HEK293 (cell line): ENCODE results near the gene CASP2.
A peak's percentile ranks its signal among the peaks of the same experiment; 100 is the strongest.

ENCODE experiments used
- GLIS2 ChIP-seq: fragments of 450-650 bp; formaldehyde crosslinking; IDR thresholded peaks from 2 replicates; pipeline ENCODE4 v1.5.1; 2016; ENCODE audit warnings: missing biosample characterization, missing genetic modification characterization
- PRDM10 ChIP-seq: fragments of 450-650 bp; formaldehyde crosslinking; IDR thresholded peaks from 2 replicates; pipeline ENCODE4 v1.5.1; 2016; ENCODE audit warnings: missing biosample characterization, missing genetic modification characterization
- PRDM2 ChIP-seq: fragments of 450-650 bp; formaldehyde crosslinking; IDR thresholded peaks from 2 replicates; pipeline ENCODE4 v1.5.1; 2016; ENCODE audit warnings: missing biosample characterization, missing genetic modification characterization, borderline replicate concordance
- PRDM6 ChIP-seq: fragments of 450-650 bp; formaldehyde crosslinking; IDR thresholded peaks from 2 replicates; pipeline ENCODE4 v1.5.1; 2017; ENCODE audit warnings: missing biosample characterization, missing genetic modification characterization
- SETDB1 ChIP-seq: IDR thresholded peaks from one replicate; pipeline ENCODE4 v1.6.1; 2017; ENCODE audit warnings: mild to moderate bottlenecking, low read length, moderate library complexity, mixed read lengths; ENCODE audit not compliant: insufficient read length
- ZBTB11 ChIP-seq: fragments of 450-650 bp; formaldehyde crosslinking; conservative IDR thresholded peaks from 2 replicates; pipeline ENCODE4 v1.5.1; 2016; ENCODE audit warnings: low read depth, missing biosample characterization, missing genetic modification characterization
- ZBTB20 ChIP-seq: fragments of 450-650 bp; formaldehyde crosslinking; IDR thresholded peaks from 2 replicates; pipeline ENCODE4 v1.5.1; 2016; ENCODE audit warnings: missing biosample characterization, missing genetic modification characterization
- ZEB2 ChIP-seq: fragments of 450-650 bp; formaldehyde crosslinking; IDR thresholded peaks from 2 replicates; pipeline ENCODE4 v1.5.1; 2016; ENCODE audit warnings: missing biosample characterization, missing genetic modification characterization
- ZIC2 ChIP-seq: fragments of 450-650 bp; formaldehyde crosslinking; IDR thresholded peaks from 2 replicates; pipeline ENCODE4 v1.5.1; 2016; ENCODE audit warnings: missing biosample characterization, missing genetic modification characterization
- ZNF121 ChIP-seq: fragments of 450-650 bp; formaldehyde crosslinking; IDR thresholded peaks from 2 replicates; pipeline ENCODE4 v1.5.1; 2016; ENCODE audit warnings: missing biosample characterization, missing genetic modification characterization
- ZNF2 ChIP-seq: fragments of 450-650 bp; formaldehyde crosslinking; IDR thresholded peaks from 2 replicates; pipeline ENCODE4 v1.5.1; 2016; ENCODE audit warnings: missing biosample characterization, missing genetic modification characterization
- ZNF221 ChIP-seq: fragments of 450-650 bp; formaldehyde crosslinking; IDR thresholded peaks from 2 replicates; pipeline ENCODE4 v1.5.1; 2017; ENCODE audit warnings: missing biosample characterization, missing genetic modification characterization, borderline replicate concordance
- ZNF280D ChIP-seq: fragments of 450-650 bp; formaldehyde crosslinking; IDR thresholded peaks from 2 replicates; pipeline ENCODE4 v1.5.1; 2016; ENCODE audit warnings: missing biosample characterization, missing genetic modification characterization
- ZNF391 ChIP-seq: fragments of 450-650 bp; formaldehyde crosslinking; IDR thresholded peaks from 2 replicates; pipeline ENCODE4 v1.5.1; 2016; ENCODE audit warnings: low read depth, missing biosample characterization, missing genetic modification characterization, borderline replicate concordance
- ZNF433 ChIP-seq: fragments of 450-650 bp; formaldehyde crosslinking; IDR thresholded peaks from 2 replicates; pipeline ENCODE4 v1.5.1; 2016; ENCODE audit warnings: missing biosample characterization, missing genetic modification characterization, low read depth
- ZNF791 ChIP-seq: fragments of 450-650 bp; formaldehyde crosslinking; IDR thresholded peaks from 2 replicates; pipeline ENCODE4 v1.5.1; 2016; ENCODE audit warnings: missing biosample characterization, missing genetic modification characterization
- ZNF843 ChIP-seq: fragments of 450-650 bp; formaldehyde crosslinking; IDR thresholded peaks from 2 replicates; pipeline ENCODE4 v1.5.1; 2016; ENCODE audit warnings: missing biosample characterization, missing genetic modification characterization

The CASP2 gene

GRCh38 chr7:143287935-143288826 is at the start of gene CASP2 (continued):
- TF ChIP-seq ZBTB11 (tag by site-specific recombination) (peak; percentile 49; the same call in 1 of the 2 replicates), PRDM6 (tag by site-specific recombination) (no peak), ZBTB20 (tag by site-specific recombination) (peak; percentile 88), PRDM2 (tag by site-specific recombination) (no peak), ZNF391 (tag by site-specific recombination) (0 out of 2 replicates have a peak, but pooled peaks have one; percentile 22), ZEB2 (tag by site-specific recombination) (peak; percentile 84), ZNF843 (tag by site-specific recombination) (peak; percentile 9; the same call in 1 of the 2 replicates), ZNF221 (tag by site-specific recombination) (no peak), ZNF433 (tag by site-specific recombination) (no peak), ZNF280D (tag by site-specific recombination) (peak; percentile 61; the same call in 1 of the 2 replicates), ZNF791 (tag by site-specific recombination) (no peak), ZNF2 (tag by site-specific recombination) (peak; percentile 52), ZNF121 (tag by site-specific recombination) (no peak), ZIC2 (tag by site-specific recombination) (peak; percentile 64; the same call in 1 of the 2 replicates), SETDB1 (peak; percentile 84), PRDM10 (tag by site-specific recombination) (peak; percentile 63), GLIS2 (tag by site-specific recombination) (peak; percentile 97)
